Memory B cell (primary cell): ENCODE measurements around the gene CAMKK2.
A peak's percentile ranks its signal among the peaks of the same experiment; 100 is the strongest.
"Not testable (repeated sequence)": the region's sequence is repeated elsewhere in the genome, so short reads cannot be mapped to it uniquely, and the experiment has no call there.

Source experiments
- ATAC-seq: fragments of 150-1000 bp; cut with Tn5 transposase; 2 replicates; pipeline ENCODE4 v1.10.0; 2021; ENCODE audit warnings: low read depth, mild to moderate bottlenecking, moderate library complexity
- DNase-seq, 2 donors: peaks; one replicate each; pipeline ENCODE4 v3.0.0; 2022; ENCODE audit warnings: low spot score in 2 of 2
- H3K27ac Mint-ChIP-seq: one replicate; pipeline ENCODE4 v1.8.0; 2022; ENCODE audit warnings: mild to moderate bottlenecking, moderate library complexity, mixed read lengths
- H3K27me3 Mint-ChIP-seq: one replicate; pipeline ENCODE4 v1.8.0; 2022; ENCODE audit warnings: mixed read lengths
- H3K36me3 Mint-ChIP-seq: one replicate; pipeline ENCODE4 v1.8.0; 2022; ENCODE audit warnings: mild to moderate bottlenecking, mixed read lengths
- H3K4me1 Mint-ChIP-seq: one replicate; pipeline ENCODE4 v1.8.0; 2022; ENCODE audit warnings: mixed read lengths
- H3K4me3 Mint-ChIP-seq: one replicate; pipeline ENCODE4 v1.8.0; 2022; ENCODE audit warnings: mild to moderate bottlenecking, moderate library complexity, mixed read lengths
- H3K9me3 Mint-ChIP-seq: one replicate; pipeline ENCODE4 v1.8.0; 2022; ENCODE audit warnings: mixed read lengths

The CAMKK2 gene

GRCh38 chr12:121239351-121240061 lies 57.0 kb downstream of the CAMKK2 start:
- no peak for DNase-seq
- H3K4me3 Mint-ChIP-seq = no peak overlapping the region

GRCh38 chr12:121238604-121239350 lies 57.7 kb downstream of the CAMKK2 start:
- H3K9me3 Mint-ChIP-seq = no peaks in the 10 kb centered on the region
- ATAC-seq (no peak), DNase-seq (no peak)
- H3K4me3 Mint-ChIP-seq = no peak overlapping the region
- peak overlapping the region; percentile 88 for H3K27ac Mint-ChIP-seq
- no peaks in the 10 kb centered on the region for H3K27me3 Mint-ChIP-seq
- peaks cover 13% of the 10 kb centered on the region for H3K4me1 Mint-ChIP-seq
- peaks cover 16% of the 10 kb centered on the region for H3K36me3 Mint-ChIP-seq

More at GRCh38 chr12:121239351-121240061, 57.0 kb downstream of the CAMKK2 start:
- no peak for ATAC-seq
- peak overlapping the region; percentile 88 for H3K27ac Mint-ChIP-seq
- no peaks in the 10 kb centered on the region for H3K9me3 Mint-ChIP-seq
- H3K27me3 Mint-ChIP-seq = no peaks in the 10 kb centered on the region
- peaks cover 13% of the 10 kb centered on the region for H3K4me1 Mint-ChIP-seq
- peaks cover 13% of the 10 kb centered on the region for H3K36me3 Mint-ChIP-seq

GRCh38 chr12:121238086-121238485 lies 58.4 kb downstream of the CAMKK2 start:
- peaks cover 13% of the 10 kb centered on the region for H3K4me1 Mint-ChIP-seq
- peaks cover 12% of the 10 kb centered on the region for H3K36me3 Mint-ChIP-seq
- ATAC-seq (no peak), DNase-seq (no peak)
- H3K27me3 Mint-ChIP-seq = no peaks in the 10 kb centered on the region
- H3K4me3 Mint-ChIP-seq = no peak overlapping the region
- no peaks in the 10 kb centered on the region for H3K9me3 Mint-ChIP-seq
- peak overlapping the region; percentile 88 for H3K27ac Mint-ChIP-seq

GRCh38 chr12:121237415-121237814 lies 59.1 kb downstream of the CAMKK2 start:
- ATAC-seq (no peak), DNase-seq (no peak)
- Mint-ChIP-seq H3K27me3 (no peaks in the 10 kb centered on the region), H3K4me3 (no peak overlapping the region), H3K27ac (peak overlapping the region; percentile 88), H3K36me3 (peaks cover 18% of the 10 kb centered on the region), H3K9me3 (no peaks in the 10 kb centered on the region), H3K4me1 (peaks cover 13% of the 10 kb centered on the region)

- H3K27me3 Mint-ChIP-seq = no peaks in the 10 kb centered on the region
- peaks cover 18% of the 10 kb centered on the region for H3K36me3 Mint-ChIP-seq
- no peak overlapping the region for H3K27ac Mint-ChIP-seq
- no peak overlapping the region for H3K4me3 Mint-ChIP-seq
- DNase-seq (no peak), ATAC-seq (no peak)
- peaks cover 13% of the 10 kb centered on the region for H3K4me1 Mint-ChIP-seq
- H3K9me3 Mint-ChIP-seq = no peaks in the 10 kb centered on the region
Measured at GRCh38 chr12:121236776-121237175, 59.7 kb downstream of the CAMKK2 start.

- Mint-ChIP-seq H3K36me3 (peaks cover 19% of the 10 kb centered on the region), H3K27me3 (no peaks in the 10 kb centered on the region), H3K27ac (no peak overlapping the region), H3K4me3 (no peak overlapping the region), H3K4me1 (no peaks in the 10 kb centered on the region), H3K9me3 (no peaks in the 10 kb centered on the region)
- DNase-seq = no peak
- ATAC-seq = no peak
Measured at GRCh38 chr12:121233628-121234020, 62.9 kb downstream of the CAMKK2 start.

GRCh38 chr12:121232977-121233627 lies 63.4 kb downstream of the CAMKK2 start:
- Mint-ChIP-seq H3K27me3 (no peaks in the 10 kb centered on the region), H3K27ac (no peak overlapping the region), H3K36me3 (peaks cover 21% of the 10 kb centered on the region), H3K9me3 (no peaks in the 10 kb centered on the region), H3K4me3 (no peak overlapping the region), H3K4me1 (no peaks in the 10 kb centered on the region)
- ATAC-seq (no peak), DNase-seq (no peak)

- H3K27ac Mint-ChIP-seq = no peak overlapping the region
- no peak for DNase-seq
- H3K4me1 Mint-ChIP-seq = peaks cover 4% of the 10 kb centered on the region
- no peak overlapping the region for H3K4me3 Mint-ChIP-seq
- no peak for ATAC-seq
- no peaks in the 10 kb centered on the region for H3K27me3 Mint-ChIP-seq
- no peaks in the 10 kb centered on the region for H3K9me3 Mint-ChIP-seq
- H3K36me3 Mint-ChIP-seq = peaks cover 21% of the 10 kb centered on the region
Measured at GRCh38 chr12:121232163-121232562, 64.3 kb downstream of the CAMKK2 start.

GRCh38 chr12:121230538-121230907 lies 66.0 kb downstream of the CAMKK2 start:
- no peak overlapping the region for H3K4me3 Mint-ChIP-seq
- no peak for DNase-seq
- H3K27me3 Mint-ChIP-seq = no peaks in the 10 kb centered on the region
- H3K4me1 Mint-ChIP-seq = peaks cover 5% of the 10 kb centered on the region
- H3K36me3 Mint-ChIP-seq = peaks cover 18% of the 10 kb centered on the region
- H3K9me3 Mint-ChIP-seq = no peaks in the 10 kb centered on the region
- H3K27ac Mint-ChIP-seq = no peak overlapping the region
- no peak for ATAC-seq

- peak; percentile 48 for ATAC-seq
- H3K9me3 Mint-ChIP-seq, H3K4me3 Mint-ChIP-seq, H3K4me1 Mint-ChIP-seq, H3K27me3 Mint-ChIP-seq, H3K27ac Mint-ChIP-seq: not testable (repeated sequence)
- peaks cover 18% of the 10 kb centered on the region for H3K36me3 Mint-ChIP-seq
- DNase-seq = peak in 1 of 2 donors; percentile 36
Measured at GRCh38 chr12:121229826-121230537, 66.5 kb downstream of the CAMKK2 start.

- ATAC-seq (no peak), DNase-seq (no peak)
- no peaks in the 10 kb centered on the region for H3K27me3 Mint-ChIP-seq
- H3K4me3 Mint-ChIP-seq = no peak overlapping the region
- H3K4me1 Mint-ChIP-seq = peaks cover 8% of the 10 kb centered on the region
- no peak overlapping the region for H3K27ac Mint-ChIP-seq
- H3K36me3 Mint-ChIP-seq = peaks cover 14% of the 10 kb centered on the region
- no peaks in the 10 kb centered on the region for H3K9me3 Mint-ChIP-seq
Measured at GRCh38 chr12:121228919-121229665, 67.4 kb downstream of the CAMKK2 start.

- Mint-ChIP-seq H3K4me3 (peak overlapping the region; percentile 56), H3K4me1 (peaks cover 23% of the 10 kb centered on the region), H3K9me3 (no peaks in the 10 kb centered on the region), H3K27me3 (no peaks in the 10 kb centered on the region), H3K36me3 (peaks cover 7% of the 10 kb centered on the region), H3K27ac (peak overlapping the region; percentile 54)
- DNase-seq = peak in 1 of 2 donors; percentile 27
- peak; percentile 59 for ATAC-seq
Measured at GRCh38 chr12:121227294-121227693, 69.2 kb downstream of the CAMKK2 start.

GRCh38 chr12:121226871-121227270 lies 69.6 kb downstream of the CAMKK2 start:
- not testable (repeated sequence) for DNase-seq, H3K27me3 Mint-ChIP-seq, ATAC-seq, H3K9me3 Mint-ChIP-seq, H3K36me3 Mint-ChIP-seq, H3K27ac Mint-ChIP-seq
- peaks cover 23% of the 10 kb centered on the region for H3K4me1 Mint-ChIP-seq
- peak overlapping the region; percentile 56 for H3K4me3 Mint-ChIP-seq
